ENCODE results near the gene STX17.

GRCh38 chr9:99867536-99867935 lies 38.9 kb upstream of the STX17 start:
- no peak for TF ChIP-seq ZBTB33 (IDR thresholded peaks at IDR 0.05; ENCODE audit: extremely low read depth, insufficient replicate concordance, low read length)
- no peak for TF ChIP-seq ATF3 (IDR thresholded peaks at IDR 0.05)
- TF ChIP-seq POLR2A (IDR thresholded peaks at IDR 0.05; ENCODE audit: borderline replicate concordance, extremely low read depth, insufficient read depth, insufficient read length): no peak
